HL-60/S4 treated with phorbol 12-myristate 13-acetate at 8.2 ng/mL for 4 days and 3 days (cell line): ENCODE data around the gene C2orf68.
"Not testable (repeated sequence)": the region's sequence is repeated elsewhere in the genome, so short reads cannot be mapped to it uniquely, and the experiment has no call there.

ENCODE experiments used
- in situ Hi-C: fragments of 300-500 bp; cut with MboI; formaldehyde crosslinking; loops from 2 replicates; pipeline ENCODE4 v1.15.0; 2022; ENCODE audit warnings: low sequenced_read_pairs

C2orf68 gene

DNA sequence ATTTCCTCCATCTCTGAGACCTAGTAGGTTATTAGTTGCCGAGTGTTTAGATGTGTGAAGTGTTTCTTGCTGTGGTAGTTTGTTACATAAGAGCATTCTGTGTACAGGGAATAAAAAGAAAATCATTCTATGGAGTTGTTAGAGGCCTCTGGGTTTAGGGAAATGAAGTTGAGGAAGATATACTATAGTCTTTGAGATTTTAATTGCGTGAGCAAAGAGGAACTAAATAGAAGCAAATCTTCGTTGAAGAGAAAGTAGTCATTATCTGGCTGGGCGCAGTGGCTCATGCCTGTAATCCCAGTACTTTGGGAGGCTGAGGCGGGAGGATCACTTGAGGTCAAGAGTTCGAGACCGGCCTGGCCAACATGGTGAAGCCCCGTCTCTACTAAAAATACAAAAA, 23.1 kb upstream of the C2orf68 start:
- in situ Hi-C loops = loop anchor here (25.0 kb wide), 1 partner anchor 477 kb away; the partner anchor contains the start of genes POLR1A and PTCD3

- in situ Hi-C loops = loop anchor here (25.0 kb wide), 1 partner anchor 481 kb away; the partner anchor contains the start of genes POLR1A and PTCD3
These were observed 19.4 kb upstream of the C2orf68 start for GRCh38 chr2:85631316-85631715.

- in situ Hi-C loops = loop anchor here (25.0 kb wide), 1 partner anchor 484 kb away; the partner anchor contains the start of genes POLR1A and PTCD3
These were observed 16.8 kb upstream of the C2orf68 start for GRCh38 chr2:85628658-85629057.

- in situ Hi-C loops = no loop called here
These were observed 12.1 kb upstream of the C2orf68 start for GRCh38 chr2:85623991-85624390.

- in situ Hi-C loops = no loop called here
These were observed 9.5 kb upstream of the C2orf68 start for GRCh38 chr2:85621338-85621737.

- in situ Hi-C loops = no loop called here
These were observed 7.8 kb upstream of the C2orf68 start for GRCh38 chr2:85619617-85620016.

- in situ Hi-C loops = not testable (repeated sequence)
These were observed 5.9 kb upstream of the C2orf68 start for GRCh38 chr2:85617723-85618122.

GRCh38 chr2:85615413-85615728, 3.5 kb upstream of the C2orf68 start:
- in situ Hi-C loops = no loop called here

- in situ Hi-C loops = not testable (repeated sequence)
These were observed 2.9 kb upstream of the C2orf68 start for GRCh38 chr2:85614757-85615156.

- in situ Hi-C loops = no loop called here
These were observed 2.0 kb upstream of the C2orf68 start for GRCh38 chr2:85613717-85614515.

DNA sequence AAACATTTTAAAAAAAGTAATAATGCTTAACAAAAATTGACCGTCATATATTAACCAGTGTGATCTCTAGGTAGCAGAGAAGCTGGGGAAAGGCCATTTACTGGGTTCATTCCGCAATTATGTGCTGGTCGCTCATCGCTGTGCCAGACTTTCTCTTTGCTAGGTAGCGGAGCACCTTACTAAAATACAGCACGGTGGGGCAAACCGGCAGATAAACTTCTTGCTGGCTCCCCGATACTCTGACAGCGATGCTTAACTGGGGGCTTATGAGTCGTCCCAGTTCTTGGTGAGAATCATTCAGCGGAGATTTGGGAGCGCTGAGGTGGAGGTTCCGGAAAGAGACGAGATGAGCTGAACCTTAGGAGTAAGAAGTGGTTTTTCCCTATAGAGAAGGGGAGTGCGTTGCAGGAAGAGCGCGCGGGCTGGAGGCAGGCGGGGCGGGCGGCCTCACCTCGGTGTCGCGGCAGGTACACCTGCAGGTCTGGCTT, 605 bp downstream of the C2orf68 start:
- in situ Hi-C loops = no loop called here

GRCh38 chr2:85607268-85608215, 4.3 kb downstream of the C2orf68 start:
- in situ Hi-C loops = no loop called here

GRCh38 chr2:85606116-85606455, 5.8 kb downstream of the C2orf68 start:
- in situ Hi-C loops = no loop called here

DNA sequence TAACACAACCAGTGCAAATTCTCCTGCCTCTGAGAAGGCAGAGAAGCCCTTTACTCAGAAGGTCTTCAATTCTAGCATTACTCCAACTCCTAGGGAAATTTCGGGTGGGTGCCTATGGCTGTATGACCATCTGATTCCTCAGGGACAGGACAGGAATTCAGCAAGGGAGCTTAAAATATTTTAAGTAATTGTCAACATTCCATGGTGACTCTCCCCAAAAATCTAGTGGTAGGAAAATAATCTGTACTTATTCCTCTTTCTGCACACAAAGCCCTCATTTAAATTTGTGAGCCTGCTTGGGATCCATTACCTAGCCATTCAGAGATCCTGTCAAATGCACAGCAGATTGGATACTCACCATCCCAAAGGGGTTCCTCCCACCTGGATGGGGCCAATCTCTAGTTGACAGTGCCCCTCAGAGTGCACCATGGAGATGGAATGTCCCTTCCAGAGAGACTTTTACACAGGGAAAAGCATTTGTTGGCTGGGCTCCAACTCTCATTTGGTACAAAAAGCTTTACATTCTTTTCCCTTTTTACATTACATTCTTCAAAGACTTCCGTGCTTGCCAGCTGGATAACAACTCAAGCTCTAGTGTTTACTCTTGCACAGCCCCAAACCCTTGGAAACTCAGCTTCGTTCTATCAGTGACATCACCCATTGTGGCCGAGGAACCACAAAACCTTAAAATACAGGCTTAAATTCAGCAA, 6.3 kb downstream of the C2orf68 start:
- in situ Hi-C loops = no loop called here

GRCh38 chr2:85604568-85605339, 7.1 kb downstream of the C2orf68 start:
- in situ Hi-C loops = no loop called here

DNA sequence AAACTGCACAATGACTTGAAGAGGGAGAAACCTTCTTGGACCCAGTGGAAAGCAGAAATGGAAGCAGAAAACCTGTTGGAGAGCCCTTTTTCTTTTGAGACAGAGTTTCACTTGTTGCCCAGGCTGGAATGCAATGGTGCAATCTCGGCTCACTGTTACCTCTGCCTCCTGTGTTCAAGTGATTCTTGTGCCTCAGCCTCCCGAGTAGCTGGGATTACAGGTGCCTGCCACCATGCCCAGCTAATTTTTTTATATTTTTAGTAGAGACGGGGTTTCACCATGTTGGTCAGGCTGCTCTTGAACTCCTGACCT, 7.8 kb downstream of the C2orf68 start:
- in situ Hi-C loops = not testable (repeated sequence)

GRCh38 chr2:85602476-85603234, 9.2 kb downstream of the C2orf68 start, which contains the start of gene TMEM150A:
TMEM150A (minus strand) TSS chr2:85602698; CDS start chr2:85601948, 750 bp downstream.
- in situ Hi-C loops = no loop called here

GRCh38 chr2:85601771-85602475, 9.9 kb downstream of the C2orf68 start:
- in situ Hi-C loops = no loop called here
